ENCODE results near the gene PRC1. TPM values are rescaled to one million over a fixed set of nuclear protein-coding genes. Genes with fewer than 3 reads are reported as not detected.

Gene PRC1
- total RNA-seq, 1 donor from 2014 or later = 19.5 TPM

DNA sequence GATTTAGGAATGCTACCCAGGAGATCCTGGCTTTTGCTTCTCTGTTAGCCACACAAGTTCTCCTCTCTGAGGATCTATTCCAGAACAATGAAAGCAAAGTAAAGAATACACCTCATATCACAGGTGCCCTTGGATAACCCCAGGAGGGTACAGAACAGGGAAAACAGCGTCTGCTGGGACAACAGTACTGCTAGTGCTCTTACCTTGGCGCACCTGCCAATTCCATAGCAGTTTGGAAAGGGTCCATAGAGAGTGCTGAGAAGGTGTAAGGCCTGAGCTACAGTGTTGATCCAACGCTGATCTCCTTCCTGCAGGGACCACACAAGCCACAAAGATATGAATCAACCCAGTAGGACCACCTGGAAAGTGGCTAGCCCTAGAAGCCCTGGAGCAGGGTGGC, 12.9 kb upstream of the PRC1 start:
- Mint-ChIP-seq H3K27ac (ENCODE audit: unreplicated experiment) (no peak overlapping the region), H3K36me3 (ENCODE audit: low read depth, unreplicated experiment) (peaks cover 27% of the 10 kb centered on the region), H3K4me3 (ENCODE audit: unreplicated experiment) (peak overlapping the region; percentile 74), H3K9me3 (ENCODE audit: unreplicated experiment) (no peaks in the 10 kb centered on the region), H3K27me3 (ENCODE audit: unreplicated experiment) (no peaks in the 10 kb centered on the region), H3K4me1 (ENCODE audit: unreplicated experiment) (peaks cover 9% of the 10 kb centered on the region)
- DNase-seq (ENCODE audit: low spot score) = no peak
- no peak for TF ChIP-seq CTCF (IDR thresholded peaks at IDR 0.05; ENCODE audit: unreplicated experiment)

- Mint-ChIP-seq H3K36me3 (ENCODE audit: low read depth, unreplicated experiment) (peaks cover 41% of the 10 kb centered on the region), H3K27me3 (ENCODE audit: unreplicated experiment) (peaks cover 3% of the 10 kb centered on the region), H3K9me3 (ENCODE audit: unreplicated experiment) (no peaks in the 10 kb centered on the region), H3K4me3 (ENCODE audit: unreplicated experiment) (no peak overlapping the region), H3K4me1 (ENCODE audit: unreplicated experiment) (no peaks in the 10 kb centered on the region), H3K27ac (ENCODE audit: unreplicated experiment) (no peak overlapping the region)
- TF ChIP-seq CTCF (IDR thresholded peaks at IDR 0.05; ENCODE audit: unreplicated experiment) = no peak
- DNase-seq (ENCODE audit: low spot score) = no peak
These were observed 6.9 kb upstream of the PRC1 start for GRCh38 chr15:91001209-91001608.

GRCh38 chr15:90998737-90999136, 4.4 kb upstream of the PRC1 start:
- no peak for TF ChIP-seq CTCF (IDR thresholded peaks at IDR 0.05; ENCODE audit: unreplicated experiment)
- Mint-ChIP-seq H3K4me3 (ENCODE audit: unreplicated experiment) (no peak overlapping the region), H3K27ac (ENCODE audit: unreplicated experiment) (no peak overlapping the region), H3K27me3 (ENCODE audit: unreplicated experiment) (peaks cover 8% of the 10 kb centered on the region), H3K36me3 (ENCODE audit: low read depth, unreplicated experiment) (peaks cover 36% of the 10 kb centered on the region), H3K9me3 (ENCODE audit: unreplicated experiment) (no peaks in the 10 kb centered on the region), H3K4me1 (ENCODE audit: unreplicated experiment) (peaks cover 11% of the 10 kb centered on the region)
- no peak for DNase-seq (ENCODE audit: low spot score)

- H3K4me3 Mint-ChIP-seq (ENCODE audit: unreplicated experiment) = peak overlapping the region; percentile 99
- DNase-seq (ENCODE audit: low spot score) = peak; percentile 31
- peaks cover 8% of the 10 kb centered on the region for H3K27me3 Mint-ChIP-seq (ENCODE audit: unreplicated experiment)
- no peak for TF ChIP-seq CTCF (IDR thresholded peaks at IDR 0.05; ENCODE audit: unreplicated experiment)
- H3K4me1 Mint-ChIP-seq (ENCODE audit: unreplicated experiment) = peaks cover 15% of the 10 kb centered on the region
- peak overlapping the region; percentile 86 for H3K27ac Mint-ChIP-seq (ENCODE audit: unreplicated experiment)
- peaks cover 12% of the 10 kb centered on the region for H3K36me3 Mint-ChIP-seq (ENCODE audit: low read depth, unreplicated experiment)
- H3K9me3 Mint-ChIP-seq (ENCODE audit: unreplicated experiment) = no peaks in the 10 kb centered on the region
These were observed 297 bp downstream of the PRC1 start for GRCh38 chr15:90994059-90994416.

DNA sequence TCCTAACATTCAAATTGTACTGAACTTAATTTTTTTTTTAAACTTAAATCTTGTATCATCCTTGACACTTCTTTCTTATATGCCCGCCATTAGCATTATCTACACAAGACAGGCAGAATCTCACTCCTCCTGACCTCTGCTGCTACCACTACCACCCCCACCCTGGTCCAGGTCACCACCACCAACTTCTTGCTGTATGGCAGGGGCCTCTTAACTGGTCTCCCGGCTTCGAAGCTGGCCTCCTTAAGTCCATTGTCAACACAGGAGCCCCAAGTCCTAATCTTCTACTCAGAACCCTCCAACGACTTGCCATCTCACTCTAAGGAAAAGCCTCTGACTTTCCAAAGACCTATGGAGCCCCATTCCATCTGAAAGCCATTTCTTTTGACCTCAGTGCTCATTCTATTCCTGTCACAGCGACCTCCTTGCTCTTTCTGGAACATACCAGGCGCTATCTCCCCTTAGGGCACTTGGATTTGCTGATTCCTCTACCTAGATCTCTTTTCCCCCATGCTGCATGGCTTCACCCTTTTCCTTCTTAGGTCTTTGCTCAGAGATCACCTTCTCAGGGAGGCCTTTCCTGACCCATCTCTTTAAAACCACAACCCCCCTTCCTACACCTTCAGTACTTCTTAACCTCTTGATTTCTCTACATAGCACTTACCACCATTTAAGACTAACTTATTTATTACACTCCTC, 2.6 kb downstream of the PRC1 start:
- peaks cover 7% of the 10 kb centered on the region for H3K27me3 Mint-ChIP-seq (ENCODE audit: unreplicated experiment)
- no peak for DNase-seq (ENCODE audit: low spot score)
- H3K9me3 Mint-ChIP-seq (ENCODE audit: unreplicated experiment) = no peaks in the 10 kb centered on the region
- TF ChIP-seq CTCF (IDR thresholded peaks at IDR 0.05; ENCODE audit: unreplicated experiment) = no peak
- no peaks in the 10 kb centered on the region for H3K36me3 Mint-ChIP-seq (ENCODE audit: low read depth, unreplicated experiment)
- H3K4me3 Mint-ChIP-seq (ENCODE audit: unreplicated experiment) = no peak overlapping the region
- no peak overlapping the region for H3K27ac Mint-ChIP-seq (ENCODE audit: unreplicated experiment)
- peaks cover 22% of the 10 kb centered on the region for H3K4me1 Mint-ChIP-seq (ENCODE audit: unreplicated experiment)
